ENCODE measurements around the gene PCDHGA2. TPM values are rescaled to one million over a fixed set of nuclear protein-coding genes. Genes with fewer than 3 reads are reported as not detected.

PCDHGA2 gene
- polyA plus RNA-seq, 1 experiment, result 6.3 TPM

GRCh38 chr5:141319202-141319601 is 19.4 kb upstream of the PCDHGA2 start:
- H3K9me3 ChIP-seq (ENCODE audit: control insufficient read depth, insufficient read depth, low read length), result peaks cover 52% of the 10 kb centered on the region
- no peak overlapping the region for H3K27ac ChIP-seq (ENCODE audit: low read depth, low read length)
- ChIA-PET CTCF (interaction anchor here (0.9 to 5.9 kb wide), 17 partner anchors 9 to 248 kb away, joined by 3 to 86 read pairs (median 4); partner anchors contain the start of genes PCDHB14, PCDHB16, PCDHB9 and PCDHGA1), POLR2A (no interaction called here)
- no peak for TF ChIP-seq CTCF (IDR thresholded peaks at IDR 0.05; ENCODE audit: low read depth, low read length)
- DNase-seq (ENCODE audit: low read depth, low spot score), result no peak
- no peak overlapping the region for H3K4me3 ChIP-seq (ENCODE audit: low read depth, low read length)
- H3K27me3 ChIP-seq (ENCODE audit: control insufficient read depth, insufficient read depth, low read length), result no peaks in the 10 kb centered on the region

- Histone ChIP-seq H3K9me3 (ENCODE audit: control insufficient read depth, insufficient read depth, low read length) (peaks cover 52% of the 10 kb centered on the region), H3K27me3 (ENCODE audit: control insufficient read depth, insufficient read depth, low read length) (no peaks in the 10 kb centered on the region), H3K27ac (ENCODE audit: low read depth, low read length) (no peak overlapping the region), H3K4me3 (ENCODE audit: low read depth, low read length) (peak overlapping the region; percentile 84)
- ChIA-PET POLR2A (interaction anchor here (1.1 to 1.8 kb wide), 5 partner anchors 9 to 244 kb away, joined by 3 to 12 read pairs (median 6); partner anchors contain the start of genes PCDHGA1 and PCDHGA2), CTCF (interaction anchor here (0.6 to 5.9 kb wide), 33 partner anchors 8 to 603 kb away, joined by 3 to 86 read pairs (median 4); partner anchors contain the start of genes PCDHB14, PCDHB16, PCDHB9 and PCDHGA1)
- no peak for TF ChIP-seq CTCF (IDR thresholded peaks at IDR 0.05; ENCODE audit: low read depth, low read length)
- no peak for DNase-seq (ENCODE audit: low read depth, low spot score)
These were observed 18.9 kb upstream of the PCDHGA2 start for GRCh38 chr5:141319699-141320098.

GRCh38 chr5:141320225-141321169 is 18.1 kb upstream of the PCDHGA2 start, which contains the start of gene TAF7:
Gene TAF7, minus strand, starts transcription at chr5:141320784. Its CDS starts 740 bp downstream, at chr5:141320044.
- peak; percentile 88 for TF ChIP-seq CTCF (IDR thresholded peaks at IDR 0.05; ENCODE audit: low read depth, low read length)
- CTCF ChIA-PET, result interaction anchor here (0.5 to 5.9 kb wide), 39 partner anchors 9 to 604 kb away, joined by 3 to 86 read pairs (median 4); partner anchors contain the start of genes PCDHB11, PCDHB14, PCDHB16 and PCDHB9
- POLR2A ChIA-PET, result interaction anchor here (0.6 to 1.8 kb wide), 9 partner anchors 9 to 363 kb away, joined by 3 to 12 read pairs (median 4); partner anchors contain the start of genes PCDHGA1 and PCDHGA2
- peak; percentile 84 for DNase-seq (ENCODE audit: low read depth, low spot score)
- peak within 1 kb of the TSS; percentile 99 for H3K27ac ChIP-seq (ENCODE audit: low read depth, low read length)
- H3K9me3 ChIP-seq (ENCODE audit: control insufficient read depth, insufficient read depth, low read length), result peaks cover 48% of the 10 kb centered on the region
- no peaks in the 10 kb centered on the region for H3K27me3 ChIP-seq (ENCODE audit: control insufficient read depth, insufficient read depth, low read length)
- peak within 1 kb of the TSS; percentile 84 for H3K4me3 ChIP-seq (ENCODE audit: low read depth, low read length)

- no peak for DNase-seq (ENCODE audit: low read depth, low spot score)
- no peak overlapping the region for H3K27ac ChIP-seq (ENCODE audit: low read depth, low read length)
- TF ChIP-seq CTCF (IDR thresholded peaks at IDR 0.05; ENCODE audit: low read depth, low read length), result no peak
- H3K27me3 ChIP-seq (ENCODE audit: control insufficient read depth, insufficient read depth, low read length), result no peaks in the 10 kb centered on the region
- CTCF ChIA-PET, result interaction anchor here (0.6 to 5.9 kb wide), 5 partner anchors 8 to 245 kb away, joined by 3 to 74 read pairs (median 7); partner anchors contain the start of genes PCDHGA1 and PCDHGB3
- POLR2A ChIA-PET, result no interaction called here
- H3K4me3 ChIP-seq (ENCODE audit: low read depth, low read length), result no peak overlapping the region
- H3K9me3 ChIP-seq (ENCODE audit: control insufficient read depth, insufficient read depth, low read length), result peaks cover 40% of the 10 kb centered on the region
These were observed 16.3 kb upstream of the PCDHGA2 start for GRCh38 chr5:141322261-141322660.
